GM18520 (cell line): ENCODE measurements around the gene BRICD5.

Experiments
- ATAC-seq: cut with Tn5 transposase; IDR thresholded peaks from one replicate; pipeline ENCODE4 v1.9.1; 2021; ENCODE audit not compliant: unreplicated experiment

Gene BRICD5

GRCh38 chr16:2237493-2238149 lies 27.0 kb upstream of the BRICD5 start:
- no peak for ATAC-seq

DNA sequence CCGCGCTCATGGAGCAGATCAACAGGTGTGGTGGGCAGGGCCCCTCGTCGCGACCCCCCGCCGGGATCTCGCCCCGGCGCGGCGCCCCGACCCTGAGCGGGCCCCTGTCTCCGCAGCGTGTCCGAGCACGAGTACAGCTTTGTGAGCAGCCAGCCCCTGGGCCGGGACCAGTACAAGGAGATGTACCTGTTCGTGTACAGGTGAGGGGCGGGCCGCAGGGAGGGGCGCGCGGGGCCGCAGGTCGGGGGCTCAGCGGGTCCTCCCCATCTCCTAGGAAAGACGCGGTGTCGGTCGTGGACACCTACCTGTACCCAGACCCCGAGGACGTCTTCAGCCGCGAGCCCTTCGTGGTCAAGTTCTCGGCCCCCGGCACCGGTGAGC lies 26.4 kb upstream of the BRICD5 start:
- no peak for ATAC-seq

DNA sequence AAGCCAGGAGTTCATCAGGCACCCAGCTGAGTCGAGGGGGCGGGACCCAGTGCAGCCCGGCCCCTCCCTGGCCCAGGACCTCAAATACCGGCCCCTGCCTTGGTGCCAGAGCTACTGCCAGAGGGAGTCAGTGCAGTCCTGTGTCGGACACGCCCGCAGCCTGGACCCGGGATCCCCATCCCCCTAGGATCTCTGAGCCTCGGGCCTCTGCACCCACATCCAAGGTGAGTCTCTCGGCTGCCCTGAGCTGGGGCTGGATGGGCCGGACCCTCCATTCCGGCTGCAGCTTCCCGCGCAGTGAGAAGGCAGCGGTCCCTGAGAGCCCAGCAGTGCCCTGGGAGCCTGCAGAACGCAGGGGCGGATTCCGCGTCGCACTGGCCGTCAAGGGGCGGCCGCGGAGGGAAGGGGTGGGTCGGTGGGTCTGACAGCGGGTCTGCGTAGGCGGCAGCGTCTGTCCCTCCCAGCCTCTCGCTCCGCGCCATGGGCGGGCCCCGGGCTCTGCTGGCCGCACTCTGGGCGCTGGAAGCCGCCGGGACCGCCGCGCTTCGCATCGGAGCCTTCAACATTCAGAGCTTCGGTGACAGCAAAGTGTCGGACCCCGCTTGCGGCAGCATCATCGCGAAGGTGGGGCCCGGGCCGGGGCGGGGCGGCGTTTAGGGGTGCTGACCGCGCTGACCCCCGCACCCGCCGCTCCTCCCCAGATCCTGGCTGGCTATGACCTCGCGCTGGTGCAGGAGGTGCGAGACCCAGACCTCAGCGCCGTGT lies 25.9 kb upstream of the BRICD5 start, which contains the start of gene DNASE1L2:
Gene DNASE1L2 (plus strand): TSS at position 108 of the 765 bp plus-strand sequence. CDS start 373 bp downstream, at position 481.
- no peak for ATAC-seq

- ATAC-seq = no peak
These were observed 25.2 kb upstream of the BRICD5 start for GRCh38 chr16:2235695-2236336.

- no peak for ATAC-seq
These were observed 24.6 kb upstream of the BRICD5 start for GRCh38 chr16:2235234-2235651.

DNA sequence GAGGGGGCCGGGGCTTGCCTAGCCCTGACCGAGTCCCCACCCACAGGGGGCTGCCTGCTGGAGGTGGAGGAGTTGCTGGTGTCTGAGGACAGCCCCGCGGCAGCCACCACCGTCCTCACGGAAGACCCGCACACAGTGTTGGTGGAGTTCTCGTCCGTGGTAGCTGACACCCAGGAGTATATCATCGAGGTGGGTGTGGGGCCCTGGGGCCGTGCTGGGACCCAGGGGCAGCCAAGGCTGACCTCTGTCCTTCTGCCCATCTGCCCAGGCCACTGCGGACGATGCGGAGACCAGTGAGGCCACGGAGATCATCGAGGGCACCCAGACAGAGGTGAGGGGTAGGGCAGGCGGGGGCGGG lies 24.1 kb upstream of the BRICD5 start:
- ATAC-seq = no peak

- no peak for ATAC-seq
These were observed 23.5 kb upstream of the BRICD5 start for GRCh38 chr16:2233872-2234812.

GRCh38 chr16:2233046-2233775 lies 22.5 kb upstream of the BRICD5 start:
- no peak for ATAC-seq

GRCh38 chr16:2232094-2232990 lies 21.7 kb upstream of the BRICD5 start:
- ATAC-seq = no peak

GRCh38 chr16:2231016-2231931 lies 20.6 kb upstream of the BRICD5 start:
- ATAC-seq = no peak

GRCh38 chr16:2230376-2230775 lies 19.7 kb upstream of the BRICD5 start:
- no peak for ATAC-seq

GRCh38 chr16:2229632-2230250 lies 19.1 kb upstream of the BRICD5 start:
- ATAC-seq = no peak

- ATAC-seq = no peak
These were observed 18.4 kb upstream of the BRICD5 start for GRCh38 chr16:2229091-2229490.

DNA sequence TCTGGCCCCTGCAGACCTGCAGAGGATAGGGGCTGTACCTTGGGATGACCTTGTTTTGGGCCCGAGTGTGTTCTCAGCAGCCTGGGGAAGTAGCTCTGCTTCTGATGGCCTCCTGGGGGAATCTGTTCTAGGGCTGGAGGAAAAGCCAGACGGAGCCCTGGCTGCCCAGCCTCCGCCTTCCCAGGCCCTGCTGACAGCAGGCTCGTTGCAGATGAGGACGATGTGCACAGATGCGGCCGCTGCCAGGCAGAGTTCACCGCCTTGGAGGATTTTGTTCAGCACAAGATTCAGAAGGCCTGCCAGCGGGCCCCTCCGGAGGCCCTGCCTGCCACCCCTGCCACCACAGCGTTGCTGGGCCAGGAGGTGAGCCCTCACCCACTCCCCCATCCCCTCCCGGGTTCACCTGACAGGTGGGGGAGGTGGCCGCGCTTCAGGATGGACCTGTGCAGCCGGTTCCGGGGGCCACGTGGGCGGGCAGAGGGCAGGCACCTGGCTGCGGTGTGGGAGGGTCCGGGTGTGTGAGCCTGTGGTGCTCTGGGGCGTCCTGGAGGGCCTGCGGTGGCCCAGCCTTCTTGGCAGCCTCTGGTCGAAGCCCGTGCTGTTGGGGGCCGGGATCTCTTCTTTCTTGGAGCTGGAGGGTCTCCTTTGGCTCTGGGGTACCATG lies 17.6 kb upstream of the BRICD5 start:
- ATAC-seq = no peak

- no peak for ATAC-seq
These were observed 16.3 kb upstream of the BRICD5 start for GRCh38 chr16:2226918-2227317.

GRCh38 chr16:2226245-2226793 lies 15.7 kb upstream of the BRICD5 start:
- ATAC-seq = no peak

DNA sequence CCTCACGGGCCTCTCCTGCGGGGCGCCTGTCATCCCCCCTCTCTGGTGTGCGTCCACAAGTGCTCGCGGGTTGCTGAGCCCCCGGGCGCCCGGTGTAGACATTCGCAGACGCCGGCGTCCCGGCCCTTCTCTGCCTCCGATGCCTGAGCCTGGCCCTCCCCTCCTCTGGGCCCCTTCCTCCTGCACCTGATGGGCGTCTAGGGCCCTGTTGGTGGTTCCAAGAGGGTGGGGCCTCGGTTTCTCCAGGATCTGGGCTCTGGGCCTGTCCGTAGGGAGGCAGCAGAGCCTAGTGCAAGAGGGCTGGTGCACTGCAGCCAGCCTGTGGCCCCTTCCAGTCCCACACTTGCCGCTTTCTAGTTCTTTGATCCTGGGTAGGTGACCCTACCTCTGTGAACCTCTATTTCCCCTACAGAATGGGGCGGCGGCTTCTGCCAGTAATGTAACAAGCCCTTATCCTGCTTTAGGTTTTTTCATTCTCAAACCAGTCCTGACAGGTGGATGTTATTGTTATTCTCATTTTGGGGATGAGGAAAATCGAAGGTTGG lies 13.4 kb upstream of the BRICD5 start:
- no peak for ATAC-seq
